Sciatic nerve (tissue), 2 donors: Measurements from ENCODE around the gene USP20. TPM values are rescaled to one million over a fixed set of nuclear protein-coding genes. Genes with fewer than 3 reads are reported as not detected.
"Not testable (repeated sequence)": the region's sequence is repeated elsewhere in the genome, so short reads cannot be mapped to it uniquely, and the experiment has no call there.

Source experiments
- ATAC-seq: fragments of 200-7000 bp; cut with Tn5 transposase; one replicate; pipeline ENCODE4 v1.9.1; 2020; ENCODE audit warnings: mild to moderate bottlenecking, moderate library complexity
- DNase-seq: peaks from one replicate; pipeline ENCODE4 v3.0.0-alpha.2; 2020; ENCODE audit warnings: low spot score
- intact Hi-C: fragments of 100-400 bp; cut with DNase I; formaldehyde crosslinking; loops from one replicate; pipeline ENCODE4 v1.14.2; 2022
- total RNA-seq: library from RNA; stranded (reverse); fragmentation: NEBNext Ultra II Directional; extraction: Animal tissue kit (Norgen Biotek cat#: 25700); gene quantifications from one replicate; pipeline ENCODE4 v1.2.1, GENCODE V29; 2021
- donor health status: DM: no; HTN: no; CAD: no.
- donor health status: DM: no; HTN: no; CAD: no.

The USP20 gene
- total RNA-seq: 28.7 TPM

- intact Hi-C loops: no loop called here
- DNase-seq (peak; percentile 98), ATAC-seq (peak; percentile 99)
These were observed at the start of gene USP20, which contains the start of gene C9orf78 for GRCh38 chr9:129835128-129835859. TSS of gene USP20 (plus strand) at chr9:129835458. CDS start at chr9:129852556, 17,098 bp downstream. TSS of gene C9orf78 (minus strand) at chr9:129835275. CDS start at chr9:129835221, 54 bp downstream.

DNA sequence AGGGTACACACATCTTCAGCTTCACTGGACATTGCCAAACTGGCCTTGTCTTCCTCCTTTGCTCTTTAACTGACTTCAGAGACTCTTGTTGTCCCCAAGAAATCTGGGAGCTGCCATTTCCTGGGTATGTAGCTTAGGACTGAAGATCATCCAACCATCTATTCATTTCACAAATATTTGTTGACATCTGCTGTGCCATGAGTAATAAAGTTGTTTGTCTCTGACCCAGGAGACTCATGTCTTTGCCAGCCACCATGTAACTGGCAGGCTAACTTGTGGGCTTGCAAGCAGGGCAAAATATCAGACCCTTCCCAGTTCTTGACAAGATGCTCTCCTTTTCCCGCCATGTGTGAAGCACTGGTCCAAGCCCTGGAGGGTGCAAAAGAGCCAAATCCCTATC lies 49.4 kb upstream of the USP20 start:
- DNase-seq (no peak), ATAC-seq (no peak)
- intact Hi-C loops: no loop called here

- DNase-seq: no peak
- intact Hi-C loops: no loop called here
- no peak for ATAC-seq
These were observed 48.8 kb upstream of the USP20 start for GRCh38 chr9:129786481-129786880.

GRCh38 chr9:129794549-129794948 lies 40.7 kb upstream of the USP20 start:
- intact Hi-C loops: no loop called here
- ATAC-seq (no peak), DNase-seq (no peak)

GRCh38 chr9:129796029-129796428 lies 39.2 kb upstream of the USP20 start:
- intact Hi-C loops: not testable (repeated sequence)

DNA sequence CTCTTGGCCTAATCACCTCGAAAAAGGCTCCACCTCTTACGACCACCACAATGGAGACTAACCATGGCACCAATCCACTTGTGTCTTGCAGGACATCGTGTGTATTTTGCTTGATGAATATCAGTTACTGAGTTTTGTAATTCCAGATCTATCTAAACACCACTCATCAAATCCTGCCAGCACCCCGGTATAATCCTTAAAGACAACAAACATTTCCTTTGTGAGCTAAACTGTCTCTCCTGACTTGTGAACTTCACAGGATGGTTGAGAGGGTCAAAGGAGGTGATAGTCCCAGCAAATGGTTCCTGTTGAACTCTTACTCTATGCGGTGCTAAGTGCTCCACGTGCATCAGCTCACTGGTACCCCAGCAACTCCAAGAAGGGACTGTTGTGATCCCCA lies 36.3 kb upstream of the USP20 start:
- no peak for DNase-seq
- intact Hi-C loops: no loop called here
- ATAC-seq: no peak

More at GRCh38 chr9:129796029-129796428, 39.2 kb upstream of the USP20 start:
- DNase-seq, ATAC-seq: not testable (repeated sequence)

GRCh38 chr9:129801504-129801903 lies 33.8 kb upstream of the USP20 start:
- DNase-seq (no peak), ATAC-seq (no peak)
- intact Hi-C loops: no loop called here

DNA sequence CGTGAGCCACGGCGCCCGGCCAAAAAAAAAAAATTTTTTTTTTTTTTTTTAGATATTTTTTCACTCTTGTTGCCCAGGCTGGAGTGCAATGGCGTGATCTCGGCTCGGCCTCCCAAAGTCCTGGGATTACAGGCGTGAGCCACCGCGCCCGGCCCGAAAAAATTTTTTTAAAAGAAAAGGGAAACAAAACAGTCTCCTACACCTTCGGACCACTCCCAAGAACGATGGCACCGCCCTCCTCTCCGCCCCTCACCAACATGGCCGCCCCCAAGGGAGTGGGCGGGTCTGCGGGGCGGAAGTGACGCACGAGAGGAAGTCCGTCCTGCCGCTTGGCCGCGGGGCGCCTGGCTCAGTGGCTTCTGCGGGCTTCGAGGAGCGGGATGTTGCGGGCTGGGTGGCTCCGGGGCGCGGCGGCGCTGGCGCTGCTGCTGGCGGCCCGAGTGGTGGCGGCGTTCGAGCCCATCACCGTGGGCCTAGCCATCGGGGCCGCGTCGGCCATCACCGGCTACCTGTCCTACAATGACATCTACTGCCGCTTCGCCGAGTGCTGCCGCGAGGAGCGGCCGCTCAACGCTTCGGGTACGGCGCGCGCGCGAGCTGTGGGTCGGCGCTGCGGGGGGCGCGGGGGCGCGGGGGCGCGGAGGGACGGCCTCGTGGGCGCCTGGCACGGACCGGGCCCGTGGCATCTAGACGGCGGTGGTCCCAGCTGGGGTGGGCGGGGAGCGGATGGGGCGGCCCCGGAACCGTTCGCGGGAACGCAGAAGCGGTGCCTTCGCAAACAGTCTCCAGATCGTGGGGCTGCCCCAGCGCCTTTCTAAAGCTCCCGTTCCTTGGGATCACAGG lies 32.2 kb upstream of the USP20 start, which contains the start of gene TOR1B:
TOR1B (plus strand) TSS at position 352 of the 843 bp plus-strand sequence; CDS start at position 381, 29 bp downstream.
- ATAC-seq (peak; percentile 99), DNase-seq (peak; percentile 97)
- intact Hi-C loops: no loop called here

DNA sequence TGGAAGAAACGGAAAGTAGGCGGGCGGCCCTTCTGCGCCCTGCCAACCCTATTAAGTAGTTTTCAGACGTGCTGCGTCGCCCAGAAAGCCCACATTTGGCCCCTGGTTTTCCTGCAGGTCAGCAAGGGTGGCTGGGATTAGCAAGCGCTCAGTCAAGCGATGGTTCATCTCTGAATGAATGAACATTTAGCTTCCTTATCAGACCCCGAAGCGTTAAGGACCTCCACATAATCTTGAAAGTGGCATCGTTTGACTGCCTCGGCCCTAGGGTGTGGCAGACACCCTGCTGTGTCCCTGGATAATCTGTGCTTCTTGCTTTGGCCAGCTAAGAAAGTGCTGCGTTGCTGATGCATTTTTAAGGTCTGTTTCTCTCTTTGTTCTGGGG lies 31.6 kb upstream of the USP20 start:
- ATAC-seq (no peak), DNase-seq (no peak)
- intact Hi-C loops: no loop called here

GRCh38 chr9:129806061-129806460 lies 29.2 kb upstream of the USP20 start:
- intact Hi-C loops: no loop called here
- no peak for DNase-seq

DNA sequence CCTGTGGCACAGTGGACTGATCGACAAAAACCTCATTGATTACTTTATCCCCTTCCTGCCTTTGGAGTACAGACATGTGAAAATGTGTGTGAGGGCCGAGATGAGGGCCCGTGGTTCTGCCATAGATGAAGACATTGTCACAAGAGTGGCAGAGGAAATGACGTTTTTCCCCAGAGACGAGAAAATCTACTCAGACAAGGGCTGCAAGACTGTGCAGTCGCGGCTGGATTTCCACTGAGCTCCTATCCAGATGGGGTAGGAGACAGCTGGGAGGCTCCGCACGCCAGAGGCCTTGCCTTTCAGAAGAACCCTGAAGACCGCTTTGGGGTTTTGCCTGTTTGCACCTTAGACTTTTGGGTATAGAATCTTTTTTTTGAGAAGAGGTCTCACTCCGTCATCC lies 25.9 kb upstream of the USP20 start:
- DNase-seq (no peak), ATAC-seq (no peak)
- intact Hi-C loops: no loop called here

More at GRCh38 chr9:129806061-129806460, 29.2 kb upstream of the USP20 start:
- ATAC-seq: no peak

GRCh38 chr9:129810116-129810515 lies 25.1 kb upstream of the USP20 start:
- intact Hi-C loops: no loop called here
- ATAC-seq: peak; percentile 31
- no peak for DNase-seq

- DNase-seq: no peak
- intact Hi-C loops: no loop called here
- no peak for ATAC-seq
These were observed 24.5 kb upstream of the USP20 start for GRCh38 chr9:129810788-129811187.

DNA sequence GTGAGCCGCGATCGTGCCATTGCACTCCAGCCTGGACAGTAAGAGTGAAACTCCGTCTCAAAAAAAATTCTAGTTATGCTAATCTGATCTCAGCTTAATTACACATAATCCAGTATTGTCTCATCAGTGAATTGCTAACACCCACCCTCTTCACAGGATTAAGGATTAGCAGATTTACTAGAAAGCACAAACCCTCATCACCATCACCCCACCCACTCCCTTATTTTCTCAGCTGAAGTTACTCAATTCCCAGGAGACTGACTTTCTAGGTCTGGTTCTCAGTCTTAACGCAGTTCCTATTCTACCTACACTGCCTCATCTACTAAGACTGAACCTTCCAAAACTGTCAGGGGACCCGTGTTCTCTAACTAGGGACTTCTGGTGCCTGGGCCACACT lies 23.3 kb upstream of the USP20 start:
- intact Hi-C loops: no loop called here
- no peak for DNase-seq
- ATAC-seq: peak; percentile 28

DNA sequence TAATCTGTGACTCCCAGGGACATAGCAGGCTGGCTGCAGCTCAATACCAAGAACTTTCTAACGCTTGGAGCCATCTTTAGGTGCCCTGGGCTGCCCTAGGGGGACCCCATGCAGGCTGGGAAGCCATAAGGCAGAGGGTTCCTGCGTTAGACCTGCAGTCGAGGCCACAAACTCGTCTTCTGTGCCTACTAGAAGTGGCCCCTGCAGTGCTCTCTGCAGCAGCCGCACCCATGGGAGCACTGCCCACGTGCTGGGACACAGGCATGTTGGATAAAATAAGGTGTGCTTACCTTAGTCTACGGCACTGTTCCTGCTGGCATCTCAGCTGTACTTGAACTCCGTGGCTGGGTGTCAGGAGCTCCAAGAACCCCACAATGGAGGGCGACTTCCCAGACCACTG lies 22.9 kb upstream of the USP20 start:
- no peak for ATAC-seq
- no peak for DNase-seq
- intact Hi-C loops: no loop called here

DNA sequence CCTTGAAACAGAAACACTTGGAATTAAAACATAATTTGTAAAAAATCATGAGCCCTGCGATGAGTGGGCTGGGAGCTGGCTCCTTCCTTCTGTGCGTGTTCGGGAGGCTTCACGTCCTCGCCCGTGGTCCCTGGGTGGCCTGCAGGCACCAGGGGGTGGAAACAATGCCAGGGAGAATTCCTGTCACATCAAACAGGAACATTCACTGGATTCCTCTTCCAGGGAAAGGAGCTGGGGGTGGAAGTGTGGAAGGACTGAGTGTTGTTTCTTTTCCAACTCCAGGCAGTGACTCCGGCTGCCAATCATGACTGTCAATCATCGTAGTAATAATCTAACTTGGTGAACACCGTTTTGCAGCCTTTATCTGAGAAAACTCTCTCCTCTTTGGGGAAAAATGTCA lies 21.6 kb upstream of the USP20 start:
- intact Hi-C loops: no loop called here
- ATAC-seq (no peak), DNase-seq (no peak)

DNA sequence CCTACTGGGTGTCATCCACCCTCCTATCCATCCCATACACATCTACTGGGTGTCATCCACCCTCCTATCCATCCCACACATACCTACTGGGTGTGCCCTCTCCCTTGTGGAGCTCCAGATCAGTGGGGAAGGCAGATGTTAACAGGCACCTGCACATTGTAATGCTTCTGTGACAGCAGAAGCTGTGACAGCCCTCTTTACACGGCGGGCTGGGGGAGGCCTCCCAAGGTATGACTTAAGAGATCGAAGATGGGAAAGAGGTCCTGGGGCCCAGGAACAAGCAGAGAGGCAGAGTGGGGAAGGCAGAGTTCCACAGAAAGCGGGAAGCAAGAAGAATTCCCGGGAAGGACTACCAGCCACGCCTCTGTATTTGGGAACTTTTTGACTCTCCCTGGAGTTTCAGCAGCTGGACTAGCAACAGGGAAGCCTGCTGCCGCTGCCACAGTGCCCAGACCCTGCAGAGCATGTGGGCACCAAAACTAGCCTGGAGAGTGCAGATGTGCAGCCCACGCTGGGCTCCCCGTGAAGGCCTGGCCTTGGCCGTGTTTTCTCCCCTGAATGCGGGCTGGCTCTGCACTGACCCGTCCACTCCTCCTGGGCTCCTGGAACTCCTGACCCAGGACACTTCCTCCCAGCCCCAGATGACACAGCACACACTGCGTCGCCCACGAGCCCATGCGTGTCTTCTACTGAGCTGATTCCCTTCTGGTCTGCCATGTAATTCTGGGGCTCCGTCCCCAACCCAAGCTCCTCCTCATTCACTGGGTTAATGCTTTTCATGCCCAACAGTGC lies 20.6 kb upstream of the USP20 start:
- intact Hi-C loops: no loop called here
- DNase-seq: no peak
- ATAC-seq: no peak

GRCh38 chr9:129815278-129815677 lies 20.0 kb upstream of the USP20 start:
- intact Hi-C loops: no loop called here
- DNase-seq: no peak

More at GRCh38 chr9:129815278-129815677, 20.0 kb upstream of the USP20 start:
- no peak for ATAC-seq
